SU-DHL-6 (cell line): Measurements from ENCODE around the gene ATOH8.

Experiments
- H2AFZ ChIP-seq: fragments of 200-600 bp; sonication (generic); 2 replicates; pipeline ENCODE4 v1.6.1; 2014; ENCODE audit warnings: low read depth, mild to moderate bottlenecking, moderate library complexity, mixed read lengths, antibody characterized with exemption, low read length; ENCODE audit not compliant: severe bottlenecking
- H3F3A ChIP-seq: fragments of 200-600 bp; shearing (Covaris generic); 2 replicates; pipeline ENCODE4 v1.6.0; 2016; ENCODE audit warnings: antibody characterized with exemption, mild to moderate bottlenecking; ENCODE audit not compliant: insufficient read depth
- H3K27ac ChIP-seq: fragments of 200-600 bp; sonication (generic); 2 replicates; pipeline ENCODE4 v1.5.1; 2016; ENCODE audit warnings: low read depth, mild to moderate bottlenecking, low read length, moderate library complexity, mixed read lengths
- H3K27me3 ChIP-seq: fragments of 200-600 bp; sonication (generic), shearing (Covaris generic); 2 replicates; pipeline ENCODE4 v1.6.0; 2014; ENCODE audit warnings: mild to moderate bottlenecking, low read length
- H3K36me3 ChIP-seq: fragments of 200-600 bp; sonication (generic); 2 replicates; pipeline ENCODE4 v1.6.1; 2014; ENCODE audit warnings: mild to moderate bottlenecking, low read length, mixed read lengths
- H3K4me2 ChIP-seq: fragments of 300-600, 200-600 bp; shearing (Covaris generic), sonication (generic); 2 replicates; pipeline ENCODE4 v1.6.0; 2014; ENCODE audit warnings: low read length, low read depth, mild to moderate bottlenecking; ENCODE audit not compliant: poor library complexity, severe bottlenecking
- H3K4me3 ChIP-seq: fragments of 200-600 bp; sonication (generic); 2 replicates; pipeline ENCODE4 v1.5.1; 2014; ENCODE audit warnings: antibody characterized with exemption, low read length, mild to moderate bottlenecking, mixed read lengths; ENCODE audit not compliant: insufficient read depth, poor library complexity, severe bottlenecking
- H3K79me2 ChIP-seq: fragments of 200-600 bp; sonication (generic); 2 replicates; pipeline ENCODE4 v1.6.1; 2014; ENCODE audit warnings: mild to moderate bottlenecking, low read length, moderate library complexity; ENCODE audit not compliant: insufficient read depth
- H3K9ac ChIP-seq: fragments of 200-600 bp; sonication (generic); 2 replicates; pipeline ENCODE4 v1.7.0; 2014; ENCODE audit warnings: mild to moderate bottlenecking, low read length
- H3K9me2 ChIP-seq: fragments of 200-600 bp; sonication (generic); replicated peaks from 2 replicates; pipeline ENCODE4 v1.6.1; 2014; ENCODE audit warnings: low read length; ENCODE audit not compliant: insufficient read depth
- H3K9me3 ChIP-seq: fragments of 200-600 bp; sonication (generic); 2 replicates; pipeline ENCODE4 v1.6.1; 2014; ENCODE audit warnings: low read length, mixed read lengths; ENCODE audit not compliant: insufficient read depth
- H4K20me1 ChIP-seq: fragments of 200-600 bp; sonication (generic); 2 replicates; pipeline ENCODE4 v1.6.1; 2014; ENCODE audit warnings: low read depth, mild to moderate bottlenecking, antibody characterized with exemption, low read length, moderate library complexity, mixed read lengths
- EZH2phosphoT487 ChIP-seq: fragments of 200-600 bp; sonication (generic), shearing (Covaris generic); conservative IDR thresholded peaks from 2 replicates; pipeline ENCODE4 v1.6.1; 2018; ENCODE audit warnings: mild to moderate bottlenecking, antibody characterized with exemption, low read length, moderate library complexity, mixed read lengths
- TF ChIP-seq, protein P1 (sequence below): fragments of 200-600 bp; sonication (generic); IDR thresholded peaks from one replicate; pipeline ENCODE4 v1.5.1; 2017; ENCODE audit warnings: antibody characterized with exemption, mild to moderate bottlenecking, low read length, moderate library complexity; ENCODE audit not compliant: insufficient read depth, poor library complexity, severe bottlenecking

Gene ATOH8

DNA sequence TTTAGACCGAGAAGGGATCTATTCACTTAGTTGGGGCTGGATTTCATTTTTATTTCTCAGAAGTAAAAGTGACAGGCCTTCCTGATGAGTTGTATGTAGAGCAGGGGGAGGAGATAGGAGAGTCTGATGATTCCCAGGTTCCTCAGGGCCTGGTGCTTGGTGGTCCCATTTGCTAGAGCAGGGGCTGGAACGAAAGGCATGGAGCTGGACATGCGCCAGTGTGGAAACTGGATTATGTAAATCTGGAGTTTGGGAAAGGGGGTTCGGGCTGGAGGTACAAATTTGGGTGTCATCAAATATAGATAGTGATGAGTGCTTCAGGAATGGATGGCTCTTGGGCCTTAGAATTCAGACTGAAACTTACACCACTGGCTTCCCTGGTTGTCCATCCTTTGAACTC is 32.1 kb upstream of the ATOH8 start:
- Histone ChIP-seq H3K4me2 (no peak overlapping the region), H3K9ac (no peak overlapping the region), H3K27ac (no peak overlapping the region), H2AFZ (no peak overlapping the region), H3K36me3 (no peaks in the 10 kb centered on the region), H4K20me1 (no peaks in the 10 kb centered on the region), H3K79me2 (no peaks in the 10 kb centered on the region), H3F3A (no peaks in the 10 kb centered on the region), H3K9me2 (no peaks in the 10 kb centered on the region), H3K27me3 (no peaks in the 10 kb centered on the region), H3K9me3 (no peaks in the 10 kb centered on the region), H3K4me3 (no peak overlapping the region)
- no peak for TF ChIP-seq EZH2phosphoT487
- TF ChIP-seq, protein P1, sequence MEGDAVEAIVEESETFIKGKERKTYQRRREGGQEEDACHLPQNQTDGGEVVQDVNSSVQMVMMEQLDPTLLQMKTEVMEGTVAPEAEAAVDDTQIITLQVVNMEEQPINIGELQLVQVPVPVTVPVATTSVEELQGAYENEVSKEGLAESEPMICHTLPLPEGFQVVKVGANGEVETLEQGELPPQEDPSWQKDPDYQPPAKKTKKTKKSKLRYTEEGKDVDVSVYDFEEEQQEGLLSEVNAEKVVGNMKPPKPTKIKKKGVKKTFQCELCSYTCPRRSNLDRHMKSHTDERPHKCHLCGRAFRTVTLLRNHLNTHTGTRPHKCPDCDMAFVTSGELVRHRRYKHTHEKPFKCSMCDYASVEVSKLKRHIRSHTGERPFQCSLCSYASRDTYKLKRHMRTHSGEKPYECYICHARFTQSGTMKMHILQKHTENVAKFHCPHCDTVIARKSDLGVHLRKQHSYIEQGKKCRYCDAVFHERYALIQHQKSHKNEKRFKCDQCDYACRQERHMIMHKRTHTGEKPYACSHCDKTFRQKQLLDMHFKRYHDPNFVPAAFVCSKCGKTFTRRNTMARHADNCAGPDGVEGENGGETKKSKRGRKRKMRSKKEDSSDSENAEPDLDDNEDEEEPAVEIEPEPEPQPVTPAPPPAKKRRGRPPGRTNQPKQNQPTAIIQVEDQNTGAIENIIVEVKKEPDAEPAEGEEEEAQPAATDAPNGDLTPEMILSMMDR: no peak

DNA sequence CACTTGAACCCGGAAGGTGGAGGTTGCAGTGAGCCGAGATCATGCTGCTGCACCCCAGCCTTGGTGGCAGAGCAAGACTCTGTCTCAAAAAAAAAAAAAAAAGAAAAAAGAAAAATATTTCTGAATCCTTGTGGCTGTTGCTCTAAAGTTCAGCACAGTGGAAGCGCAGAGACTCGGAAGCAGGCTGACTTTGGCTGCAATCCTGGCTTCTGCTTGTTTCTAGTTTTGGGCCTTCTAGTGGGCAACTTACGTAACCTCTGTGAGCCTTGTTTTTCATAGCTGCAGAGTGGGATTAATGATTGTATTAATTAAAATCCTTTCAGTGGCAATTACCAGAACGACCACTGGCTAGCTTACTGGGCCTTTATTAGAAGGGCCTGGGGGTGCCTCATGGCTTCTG is 31.3 kb upstream of the ATOH8 start:
- Histone ChIP-seq H3K27me3 (no peaks in the 10 kb centered on the region), H3K9ac (no peak overlapping the region), H3K9me3 (no peaks in the 10 kb centered on the region), H2AFZ (no peak overlapping the region), H3K4me2 (no peak overlapping the region), H3F3A (no peaks in the 10 kb centered on the region), H3K36me3 (no peaks in the 10 kb centered on the region), H3K9me2 (no peaks in the 10 kb centered on the region), H3K27ac (no peak overlapping the region), H4K20me1 (no peaks in the 10 kb centered on the region), H3K79me2 (no peaks in the 10 kb centered on the region), H3K4me3 (no peak overlapping the region)
- TF ChIP-seq EZH2phosphoT487: no peak
- TF ChIP-seq, protein P1: no peak

DNA sequence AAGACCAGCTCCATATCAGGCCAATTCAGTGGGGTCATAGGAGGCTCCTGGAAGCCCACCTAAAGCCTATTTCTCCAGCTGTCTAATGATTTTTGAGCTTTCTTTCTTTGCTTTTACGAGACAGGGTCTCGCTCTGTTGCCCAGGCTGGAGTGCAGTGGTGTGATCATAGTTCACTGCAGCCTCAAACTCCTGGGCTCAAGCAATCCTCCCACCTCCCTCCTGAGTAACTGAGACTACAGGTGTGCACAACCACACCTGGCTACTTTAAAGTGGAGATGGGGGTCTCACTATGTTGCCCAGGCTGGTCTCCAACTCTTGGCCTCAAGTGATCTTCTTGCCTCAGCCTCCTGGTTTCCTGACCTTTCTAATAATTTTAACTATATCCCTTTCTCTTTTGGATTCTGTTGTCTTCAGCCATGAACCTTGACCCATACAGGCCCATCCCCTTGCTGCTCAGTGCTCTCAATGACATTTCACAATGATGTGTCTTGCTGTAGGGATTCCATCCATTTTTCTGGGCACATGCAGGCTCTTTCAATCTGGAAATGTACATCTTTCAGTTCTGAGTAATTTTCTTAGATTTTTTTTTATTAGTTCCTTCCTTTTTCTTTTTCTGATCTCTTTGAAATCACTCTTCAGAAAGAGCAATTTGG is 30.0 kb upstream of the ATOH8 start:
- Histone ChIP-seq H3K27ac (no peak overlapping the region), H3K4me3 (no peak overlapping the region), H4K20me1 (no peaks in the 10 kb centered on the region), H3K9me2 (no peaks in the 10 kb centered on the region), H3K9me3 (no peaks in the 10 kb centered on the region), H3K79me2 (no peaks in the 10 kb centered on the region), H3K4me2 (no peak overlapping the region), H2AFZ (no peak overlapping the region), H3K27me3 (no peaks in the 10 kb centered on the region), H3F3A (no peaks in the 10 kb centered on the region), H3K9ac (no peak overlapping the region), H3K36me3 (no peaks in the 10 kb centered on the region)
- TF ChIP-seq, protein P1: no peak
- no peak for TF ChIP-seq EZH2phosphoT487
